NCI-H748 (cell line): Measurements from ENCODE around the gene WDR35.

Experiments
- DNase-seq: peaks from one replicate; lab custom pipeline; 2025; ENCODE audit not compliant: unreplicated experiment; lab: John Stamatoyannopoulos, UW

Gene WDR35

DNA sequence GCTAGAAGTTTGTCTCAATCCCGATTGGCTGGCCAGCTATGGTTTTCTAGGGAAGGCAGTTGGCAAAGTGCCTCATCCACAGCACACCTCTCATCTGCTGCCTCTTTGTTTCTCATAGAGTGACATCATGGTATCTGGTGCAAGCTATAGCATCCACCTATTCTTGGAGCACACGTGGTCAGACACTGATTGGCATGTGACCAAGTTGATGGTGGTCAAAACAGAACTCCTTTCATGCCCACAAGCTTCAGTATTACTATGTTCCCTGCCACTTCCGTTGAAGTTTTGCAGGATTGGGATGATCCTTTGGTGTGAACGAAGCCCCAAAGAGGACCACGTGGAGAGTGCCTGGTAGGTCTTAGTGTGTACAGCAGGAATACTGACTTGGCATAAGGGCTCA, 116.9 kb downstream of the WDR35 start:
- DNase-seq, result no peak

- DNase-seq, result no peak
These were observed 117.6 kb downstream of the WDR35 start for GRCh38 chr2:19872302-19872701.

GRCh38 chr2:19871836-19872235, 118.1 kb downstream of the WDR35 start:
- DNase-seq, result no peak

DNA sequence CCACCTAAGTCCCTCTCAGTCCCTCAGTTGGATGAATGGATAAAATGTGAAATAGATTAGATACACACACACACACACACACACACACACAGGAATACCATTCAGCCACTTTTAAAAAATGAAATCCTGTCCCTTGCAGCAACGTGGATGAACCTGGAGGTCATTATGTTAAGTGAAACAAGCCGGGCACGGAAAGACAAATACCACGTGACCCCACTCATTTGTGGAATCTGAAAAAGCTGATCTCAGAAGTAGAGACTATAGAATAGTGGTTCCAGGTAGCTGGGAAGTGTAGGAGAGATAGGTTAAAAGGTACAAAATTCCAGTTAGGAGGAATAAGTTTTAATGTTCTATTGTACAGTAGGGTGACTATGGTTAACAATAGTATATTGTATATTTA, 119.1 kb downstream of the WDR35 start:
- no peak for DNase-seq

- DNase-seq, result peak; percentile 32
These were observed 121.0 kb downstream of the WDR35 start for GRCh38 chr2:19868701-19869580.

GRCh38 chr2:19868224-19868623, 121.7 kb downstream of the WDR35 start:
- no peak for DNase-seq

- DNase-seq, result no peak
These were observed 123.1 kb downstream of the WDR35 start for GRCh38 chr2:19866771-19867170.

GRCh38 chr2:19865151-19865550, 124.8 kb downstream of the WDR35 start:
- no peak for DNase-seq

- peak; percentile 67 for DNase-seq
These were observed 125.5 kb downstream of the WDR35 start for GRCh38 chr2:19864381-19864780.

GRCh38 chr2:19863303-19864041, 126.4 kb downstream of the WDR35 start:
- peak; percentile 54 for DNase-seq

- no peak for DNase-seq
These were observed 128.1 kb downstream of the WDR35 start for GRCh38 chr2:19861813-19862212.
